ENCODE measurements around the gene FNBP1L. TPM values are rescaled to one million over a fixed set of nuclear protein-coding genes. Genes with fewer than 3 reads are reported as not detected.

The FNBP1L gene
- total and polyA plus RNA-seq, 2 experiments from 2014 or later, result 56.3 to 132 TPM

DNA sequence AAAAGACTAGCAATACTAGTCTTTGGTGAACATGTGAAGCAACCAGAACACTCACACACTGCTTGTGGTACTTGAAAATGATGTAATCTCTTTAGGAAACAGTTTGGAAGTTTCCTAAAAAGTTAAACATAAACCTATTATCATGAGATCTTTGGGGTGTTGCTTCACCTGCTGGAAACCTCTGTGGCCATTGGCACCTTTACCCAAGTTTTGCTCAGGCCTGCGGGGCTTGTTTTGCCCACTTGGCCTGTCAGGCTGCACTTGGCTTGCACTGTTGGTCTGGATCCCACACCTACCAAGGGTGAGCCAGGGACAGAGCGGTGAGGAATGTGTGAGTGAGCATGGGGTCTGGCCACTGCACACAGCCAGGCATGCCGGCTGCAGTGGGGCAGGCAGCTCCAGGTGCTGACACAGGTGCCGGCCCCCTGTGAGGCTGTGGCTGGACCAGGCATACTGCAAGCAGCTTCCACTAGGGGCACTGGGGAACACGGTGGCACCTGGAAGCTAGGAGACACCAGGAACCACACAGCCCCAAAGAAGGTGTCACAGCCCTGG is 14.4 kb upstream of the FNBP1L start:
- Mint-ChIP-seq H3K27ac (no peak overlapping the region), H3K9me3 (peaks cover 19% of the 10 kb centered on the region), H3K36me3 (ENCODE audit: low read depth) (peaks cover 9% of the 10 kb centered on the region), H3K27me3 (ENCODE audit: insufficient read depth, low read depth, poor library complexity) (no peaks in the 10 kb centered on the region), H3K4me1 (no peaks in the 10 kb centered on the region), H3K4me3 (no peak overlapping the region)
- no peak overlapping the region for H2AFZ ChIP-seq
- no peak overlapping the region for H3K4me3 ChIP-seq
- no peak overlapping the region for H3K27ac ChIP-seq (ENCODE audit: low read depth)
- no peaks in the 10 kb centered on the region for H3K4me1 ChIP-seq (ENCODE audit: insufficient read depth)
- H3K9me2 ChIP-seq (ENCODE audit: insufficient read depth), result no peaks in the 10 kb centered on the region
- H3K79me2 ChIP-seq (replicated peaks; ENCODE audit: insufficient read depth), result no peaks in the 10 kb centered on the region
- 0 out of 2 replicates have a peak, but pooled peaks cover 3% of the 10 kb centered on the region for H3K36me3 ChIP-seq (ENCODE audit: insufficient read depth)
- no peaks in the 10 kb centered on the region for H3F3A ChIP-seq (replicated peaks; ENCODE audit: low read depth)
- no peaks in the 10 kb centered on the region for H4K20me1 ChIP-seq (replicated peaks; ENCODE audit: insufficient read depth)
- no peak overlapping the region for H3K4me2 ChIP-seq
- ATAC-seq (peak; percentile 78), DNase-seq (ENCODE audit: low spot score) (peak; percentile 51)
- TF ChIP-seq EZH2phosphoT487 (IDR thresholded peaks at IDR 0.05; ENCODE audit: unreplicated experiment), result no peak
- TF ChIP-seq, protein P1, sequence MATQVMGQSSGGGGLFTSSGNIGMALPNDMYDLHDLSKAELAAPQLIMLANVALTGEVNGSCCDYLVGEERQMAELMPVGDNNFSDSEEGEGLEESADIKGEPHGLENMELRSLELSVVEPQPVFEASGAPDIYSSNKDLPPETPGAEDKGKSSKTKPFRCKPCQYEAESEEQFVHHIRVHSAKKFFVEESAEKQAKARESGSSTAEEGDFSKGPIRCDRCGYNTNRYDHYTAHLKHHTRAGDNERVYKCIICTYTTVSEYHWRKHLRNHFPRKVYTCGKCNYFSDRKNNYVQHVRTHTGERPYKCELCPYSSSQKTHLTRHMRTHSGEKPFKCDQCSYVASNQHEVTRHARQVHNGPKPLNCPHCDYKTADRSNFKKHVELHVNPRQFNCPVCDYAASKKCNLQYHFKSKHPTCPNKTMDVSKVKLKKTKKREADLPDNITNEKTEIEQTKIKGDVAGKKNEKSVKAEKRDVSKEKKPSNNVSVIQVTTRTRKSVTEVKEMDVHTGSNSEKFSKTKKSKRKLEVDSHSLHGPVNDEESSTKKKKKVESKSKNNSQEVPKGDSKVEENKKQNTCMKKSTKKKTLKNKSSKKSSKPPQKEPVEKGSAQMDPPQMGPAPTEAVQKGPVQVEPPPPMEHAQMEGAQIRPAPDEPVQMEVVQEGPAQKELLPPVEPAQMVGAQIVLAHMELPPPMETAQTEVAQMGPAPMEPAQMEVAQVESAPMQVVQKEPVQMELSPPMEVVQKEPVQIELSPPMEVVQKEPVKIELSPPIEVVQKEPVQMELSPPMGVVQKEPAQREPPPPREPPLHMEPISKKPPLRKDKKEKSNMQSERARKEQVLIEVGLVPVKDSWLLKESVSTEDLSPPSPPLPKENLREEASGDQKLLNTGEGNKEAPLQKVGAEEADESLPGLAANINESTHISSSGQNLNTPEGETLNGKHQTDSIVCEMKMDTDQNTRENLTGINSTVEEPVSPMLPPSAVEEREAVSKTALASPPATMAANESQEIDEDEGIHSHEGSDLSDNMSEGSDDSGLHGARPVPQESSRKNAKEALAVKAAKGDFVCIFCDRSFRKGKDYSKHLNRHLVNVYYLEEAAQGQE (IDR thresholded peaks at IDR 0.05; ENCODE audit: unreplicated experiment), result no peak
- TF ChIP-seq, protein P2, sequence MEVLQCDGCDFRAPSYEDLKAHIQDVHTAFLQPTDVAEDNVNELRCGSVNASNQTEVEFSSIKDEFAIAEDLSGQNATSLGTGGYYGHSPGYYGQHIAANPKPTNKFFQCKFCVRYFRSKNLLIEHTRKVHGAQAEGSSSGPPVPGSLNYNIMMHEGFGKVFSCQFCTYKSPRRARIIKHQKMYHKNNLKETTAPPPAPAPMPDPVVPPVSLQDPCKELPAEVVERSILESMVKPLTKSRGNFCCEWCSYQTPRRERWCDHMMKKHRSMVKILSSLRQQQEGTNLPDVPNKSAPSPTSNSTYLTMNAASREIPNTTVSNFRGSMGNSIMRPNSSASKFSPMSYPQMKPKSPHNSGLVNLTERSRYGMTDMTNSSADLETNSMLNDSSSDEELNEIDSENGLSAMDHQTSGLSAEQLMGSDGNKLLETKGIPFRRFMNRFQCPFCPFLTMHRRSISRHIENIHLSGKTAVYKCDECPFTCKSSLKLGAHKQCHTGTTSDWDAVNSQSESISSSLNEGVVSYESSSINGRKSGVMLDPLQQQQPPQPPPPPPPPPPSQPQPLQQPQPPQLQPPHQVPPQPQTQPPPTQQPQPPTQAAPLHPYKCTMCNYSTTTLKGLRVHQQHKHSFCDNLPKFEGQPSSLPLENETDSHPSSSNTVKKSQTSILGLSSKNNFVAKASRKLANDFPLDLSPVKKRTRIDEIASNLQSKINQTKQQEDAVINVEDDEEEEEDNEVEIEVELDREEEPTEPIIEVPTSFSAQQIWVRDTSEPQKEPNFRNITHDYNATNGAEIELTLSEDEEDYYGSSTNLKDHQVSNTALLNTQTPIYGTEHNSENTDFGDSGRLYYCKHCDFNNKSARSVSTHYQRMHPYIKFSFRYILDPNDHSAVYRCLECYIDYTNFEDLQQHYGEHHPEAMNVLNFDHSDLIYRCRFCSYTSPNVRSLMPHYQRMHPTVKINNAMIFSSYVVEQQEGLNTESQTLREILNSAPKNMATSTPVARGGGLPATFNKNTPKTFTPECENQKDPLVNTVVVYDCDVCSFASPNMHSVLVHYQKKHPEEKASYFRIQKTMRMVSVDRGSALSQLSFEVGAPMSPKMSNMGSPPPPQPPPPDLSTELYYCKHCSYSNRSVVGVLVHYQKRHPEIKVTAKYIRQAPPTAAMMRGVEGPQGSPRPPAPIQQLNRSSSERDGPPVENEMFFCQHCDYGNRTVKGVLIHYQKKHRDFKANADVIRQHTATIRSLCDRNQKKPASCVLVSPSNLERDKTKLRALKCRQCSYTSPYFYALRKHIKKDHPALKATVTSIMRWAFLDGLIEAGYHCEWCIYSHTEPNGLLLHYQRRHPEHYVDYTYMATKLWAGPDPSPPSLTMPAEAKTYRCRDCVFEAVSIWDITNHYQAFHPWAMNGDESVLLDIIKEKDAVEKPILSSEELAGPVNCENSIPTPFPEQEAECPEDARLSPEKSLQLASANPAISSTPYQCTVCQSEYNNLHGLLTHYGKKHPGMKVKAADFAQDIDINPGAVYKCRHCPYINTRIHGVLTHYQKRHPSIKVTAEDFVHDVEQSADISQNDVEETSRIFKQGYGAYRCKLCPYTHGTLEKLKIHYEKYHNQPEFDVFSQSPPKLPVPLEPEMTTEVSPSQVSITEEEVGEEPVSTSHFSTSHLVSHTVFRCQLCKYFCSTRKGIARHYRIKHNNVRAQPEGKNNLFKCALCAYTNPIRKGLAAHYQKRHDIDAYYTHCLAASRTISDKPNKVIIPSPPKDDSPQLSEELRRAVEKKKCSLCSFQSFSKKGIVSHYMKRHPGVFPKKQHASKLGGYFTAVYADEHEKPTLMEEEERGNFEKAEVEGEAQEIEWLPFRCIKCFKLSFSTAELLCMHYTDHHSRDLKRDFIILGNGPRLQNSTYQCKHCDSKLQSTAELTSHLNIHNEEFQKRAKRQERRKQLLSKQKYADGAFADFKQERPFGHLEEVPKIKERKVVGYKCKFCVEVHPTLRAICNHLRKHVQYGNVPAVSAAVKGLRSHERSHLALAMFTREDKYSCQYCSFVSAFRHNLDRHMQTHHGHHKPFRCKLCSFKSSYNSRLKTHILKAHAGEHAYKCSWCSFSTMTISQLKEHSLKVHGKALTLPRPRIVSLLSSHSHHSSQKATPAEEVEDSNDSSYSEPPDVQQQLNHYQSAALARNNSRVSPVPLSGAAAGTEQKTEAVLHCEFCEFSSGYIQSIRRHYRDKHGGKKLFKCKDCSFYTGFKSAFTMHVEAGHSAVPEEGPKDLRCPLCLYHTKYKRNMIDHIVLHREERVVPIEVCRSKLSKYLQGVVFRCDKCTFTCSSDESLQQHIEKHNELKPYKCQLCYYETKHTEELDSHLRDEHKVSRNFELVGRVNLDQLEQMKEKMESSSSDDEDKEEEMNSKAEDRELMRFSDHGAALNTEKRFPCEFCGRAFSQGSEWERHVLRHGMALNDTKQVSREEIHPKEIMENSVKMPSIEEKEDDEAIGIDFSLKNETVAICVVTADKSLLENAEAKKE (CRISPR knock-in tag; IDR thresholded peaks at IDR 0.05), result no peak
- no peak for TF ChIP-seq CREB1 (CRISPR knock-in tag; IDR thresholded peaks at IDR 0.05; ENCODE audit: low read depth)
- TF ChIP-seq ZNF114 (CRISPR knock-in tag; IDR thresholded peaks at IDR 0.05), result no peak
- no peak for TF ChIP-seq ZNF331 (CRISPR knock-in tag; IDR thresholded peaks at IDR 0.05; ENCODE audit: low read depth)
- TF ChIP-seq POLR2AphosphoS5 (IDR thresholded peaks at IDR 0.05; ENCODE audit: low read depth), result no peak
- TF ChIP-seq, protein P3, sequence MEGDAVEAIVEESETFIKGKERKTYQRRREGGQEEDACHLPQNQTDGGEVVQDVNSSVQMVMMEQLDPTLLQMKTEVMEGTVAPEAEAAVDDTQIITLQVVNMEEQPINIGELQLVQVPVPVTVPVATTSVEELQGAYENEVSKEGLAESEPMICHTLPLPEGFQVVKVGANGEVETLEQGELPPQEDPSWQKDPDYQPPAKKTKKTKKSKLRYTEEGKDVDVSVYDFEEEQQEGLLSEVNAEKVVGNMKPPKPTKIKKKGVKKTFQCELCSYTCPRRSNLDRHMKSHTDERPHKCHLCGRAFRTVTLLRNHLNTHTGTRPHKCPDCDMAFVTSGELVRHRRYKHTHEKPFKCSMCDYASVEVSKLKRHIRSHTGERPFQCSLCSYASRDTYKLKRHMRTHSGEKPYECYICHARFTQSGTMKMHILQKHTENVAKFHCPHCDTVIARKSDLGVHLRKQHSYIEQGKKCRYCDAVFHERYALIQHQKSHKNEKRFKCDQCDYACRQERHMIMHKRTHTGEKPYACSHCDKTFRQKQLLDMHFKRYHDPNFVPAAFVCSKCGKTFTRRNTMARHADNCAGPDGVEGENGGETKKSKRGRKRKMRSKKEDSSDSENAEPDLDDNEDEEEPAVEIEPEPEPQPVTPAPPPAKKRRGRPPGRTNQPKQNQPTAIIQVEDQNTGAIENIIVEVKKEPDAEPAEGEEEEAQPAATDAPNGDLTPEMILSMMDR (conservative IDR thresholded peaks at IDR 0.05; ENCODE audit: low read depth in 2 of 2), result peak; percentile 29 to 34; a peak in 3 of 4 replicates
- H3K27me3 ChIP-seq (ENCODE audit: insufficient read depth), result no peaks in the 10 kb centered on the region
